ENCODE results near the gene FBXL12.

DNA sequence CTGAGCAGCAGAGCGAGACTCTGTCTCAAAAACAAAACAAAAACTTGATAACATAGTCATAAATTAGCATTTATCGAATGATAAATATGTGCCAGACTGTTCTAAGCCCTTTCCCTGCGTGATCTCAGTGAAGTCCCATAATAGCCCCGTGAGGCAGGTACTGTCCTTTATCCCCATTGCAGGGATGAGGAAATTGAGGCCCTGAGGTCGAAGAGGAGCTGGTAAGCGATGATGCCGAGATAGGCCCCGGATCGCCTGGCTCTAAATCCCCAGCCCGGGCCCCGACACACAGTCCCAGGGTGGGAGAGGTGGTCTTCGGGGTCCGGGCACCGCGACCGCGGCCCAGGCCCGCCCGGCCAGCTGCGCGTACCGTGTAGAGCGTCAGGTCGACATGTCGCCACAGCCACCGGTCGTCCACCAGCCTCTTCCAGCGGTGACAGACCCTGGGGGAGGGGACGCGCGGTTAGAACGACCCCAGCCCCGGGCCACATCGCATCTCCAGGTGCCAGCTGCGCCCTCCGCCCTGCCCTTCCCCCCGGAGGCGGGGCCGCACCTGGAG, 625 bp downstream of the FBXL12 start:
- TF ChIP-seq TAF1 (IDR thresholded peaks at IDR 0.05; ENCODE audit: low read depth) (no peak), POLR2AphosphoS5 (IDR thresholded peaks at IDR 0.05) (no peak)
- TF ChIP-seq, protein P1, sequence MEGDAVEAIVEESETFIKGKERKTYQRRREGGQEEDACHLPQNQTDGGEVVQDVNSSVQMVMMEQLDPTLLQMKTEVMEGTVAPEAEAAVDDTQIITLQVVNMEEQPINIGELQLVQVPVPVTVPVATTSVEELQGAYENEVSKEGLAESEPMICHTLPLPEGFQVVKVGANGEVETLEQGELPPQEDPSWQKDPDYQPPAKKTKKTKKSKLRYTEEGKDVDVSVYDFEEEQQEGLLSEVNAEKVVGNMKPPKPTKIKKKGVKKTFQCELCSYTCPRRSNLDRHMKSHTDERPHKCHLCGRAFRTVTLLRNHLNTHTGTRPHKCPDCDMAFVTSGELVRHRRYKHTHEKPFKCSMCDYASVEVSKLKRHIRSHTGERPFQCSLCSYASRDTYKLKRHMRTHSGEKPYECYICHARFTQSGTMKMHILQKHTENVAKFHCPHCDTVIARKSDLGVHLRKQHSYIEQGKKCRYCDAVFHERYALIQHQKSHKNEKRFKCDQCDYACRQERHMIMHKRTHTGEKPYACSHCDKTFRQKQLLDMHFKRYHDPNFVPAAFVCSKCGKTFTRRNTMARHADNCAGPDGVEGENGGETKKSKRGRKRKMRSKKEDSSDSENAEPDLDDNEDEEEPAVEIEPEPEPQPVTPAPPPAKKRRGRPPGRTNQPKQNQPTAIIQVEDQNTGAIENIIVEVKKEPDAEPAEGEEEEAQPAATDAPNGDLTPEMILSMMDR (IDR thresholded peaks at IDR 0.05; ENCODE audit: poor library complexity, severe bottlenecking) = no peak
